HFFc6 (cell line): ENCODE data around the gene HOMER2. TPM values are rescaled to one million over a fixed set of nuclear protein-coding genes. Genes with fewer than 3 reads are reported as not detected.
A peak's percentile ranks its signal among the peaks of the same experiment; 100 is the strongest.

Source experiments
- DNase-seq: peaks from one replicate; pipeline ENCODE4 v3.0.0-alpha.2; 2018
- H3K27ac Mint-ChIP-seq: 2 replicates; pipeline ENCODE4 v1.8.0; 2020; ENCODE audit warnings: mild to moderate bottlenecking, mixed read lengths
- H3K27me3 Mint-ChIP-seq: 2 replicates; pipeline ENCODE4 v1.8.0; 2021; ENCODE audit warnings: mild to moderate bottlenecking, moderate library complexity, mixed read lengths; ENCODE audit not compliant: insufficient read depth
- H3K36me3 Mint-ChIP-seq: 2 replicates; pipeline ENCODE4 v1.8.0; 2021; ENCODE audit warnings: low read depth, mixed read lengths
- H3K4me1 Mint-ChIP-seq: 2 replicates; pipeline ENCODE4 v1.8.0; 2020; ENCODE audit warnings: low read depth, mixed read lengths
- H3K4me3 Mint-ChIP-seq: 2 replicates; pipeline ENCODE4 v1.8.0; 2020; ENCODE audit warnings: mild to moderate bottlenecking, moderate library complexity, mixed read lengths
- H3K9me3 Mint-ChIP-seq: 2 replicates; pipeline ENCODE4 v1.8.0; 2020; ENCODE audit warnings: mild to moderate bottlenecking, mixed read lengths
- total RNA-seq, 6 experiments: library from RNA; stranded (reverse); fragmentation: NEBNext Ultra II Directional; extraction: Animal tissue kit (Norgen Biotek cat#: 25700); gene quantifications; 2 replicates in 1 of 6; 3 replicates in 5 of 6; pipeline ENCODE4 v1.2.3, GENCODE V29; 2021
- TF ChIP-seq, protein P1 (sequence below): fragments of 200-600 bp; sonication (generic); IDR thresholded peaks from 2 replicates; pipeline ENCODE4 v1.5.0; 2021; ENCODE audit warnings: antibody characterized with exemption, mild to moderate bottlenecking

Gene HOMER2
- total RNA-seq, 6 experiments from 2014 or later = 0.19 to 1.4 (median 0.86) TPM

DNA sequence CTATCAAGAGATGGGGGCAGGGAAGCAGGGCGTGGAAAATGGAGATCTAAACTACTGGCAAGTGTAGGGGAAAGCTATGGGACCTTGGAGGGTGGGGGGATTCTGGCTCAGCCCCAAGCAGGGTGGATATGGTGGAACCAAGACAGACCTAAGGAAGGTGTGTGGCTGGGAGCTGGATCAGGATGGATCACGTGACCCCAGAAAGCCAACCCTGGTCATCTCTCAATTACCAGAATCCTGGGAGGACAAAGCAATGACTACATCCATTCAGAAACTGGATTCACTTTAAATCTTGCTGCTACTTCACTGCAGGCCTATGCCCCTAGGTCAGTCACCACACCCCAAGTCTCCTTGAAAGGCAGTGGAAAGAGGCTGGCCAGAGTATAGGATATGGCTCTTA, 74.7 kb downstream of the HOMER2 start:
- Mint-ChIP-seq H3K4me1 (peaks cover 18% of the 10 kb centered on the region), H3K36me3 (no peaks in the 10 kb centered on the region), H3K27me3 (peaks cover 6% of the 10 kb centered on the region), H3K4me3 (no peak overlapping the region), H3K9me3 (no peaks in the 10 kb centered on the region), H3K27ac (no peak overlapping the region)
- TF ChIP-seq, protein P1, sequence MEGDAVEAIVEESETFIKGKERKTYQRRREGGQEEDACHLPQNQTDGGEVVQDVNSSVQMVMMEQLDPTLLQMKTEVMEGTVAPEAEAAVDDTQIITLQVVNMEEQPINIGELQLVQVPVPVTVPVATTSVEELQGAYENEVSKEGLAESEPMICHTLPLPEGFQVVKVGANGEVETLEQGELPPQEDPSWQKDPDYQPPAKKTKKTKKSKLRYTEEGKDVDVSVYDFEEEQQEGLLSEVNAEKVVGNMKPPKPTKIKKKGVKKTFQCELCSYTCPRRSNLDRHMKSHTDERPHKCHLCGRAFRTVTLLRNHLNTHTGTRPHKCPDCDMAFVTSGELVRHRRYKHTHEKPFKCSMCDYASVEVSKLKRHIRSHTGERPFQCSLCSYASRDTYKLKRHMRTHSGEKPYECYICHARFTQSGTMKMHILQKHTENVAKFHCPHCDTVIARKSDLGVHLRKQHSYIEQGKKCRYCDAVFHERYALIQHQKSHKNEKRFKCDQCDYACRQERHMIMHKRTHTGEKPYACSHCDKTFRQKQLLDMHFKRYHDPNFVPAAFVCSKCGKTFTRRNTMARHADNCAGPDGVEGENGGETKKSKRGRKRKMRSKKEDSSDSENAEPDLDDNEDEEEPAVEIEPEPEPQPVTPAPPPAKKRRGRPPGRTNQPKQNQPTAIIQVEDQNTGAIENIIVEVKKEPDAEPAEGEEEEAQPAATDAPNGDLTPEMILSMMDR = no peak
- no peak for DNase-seq

DNA sequence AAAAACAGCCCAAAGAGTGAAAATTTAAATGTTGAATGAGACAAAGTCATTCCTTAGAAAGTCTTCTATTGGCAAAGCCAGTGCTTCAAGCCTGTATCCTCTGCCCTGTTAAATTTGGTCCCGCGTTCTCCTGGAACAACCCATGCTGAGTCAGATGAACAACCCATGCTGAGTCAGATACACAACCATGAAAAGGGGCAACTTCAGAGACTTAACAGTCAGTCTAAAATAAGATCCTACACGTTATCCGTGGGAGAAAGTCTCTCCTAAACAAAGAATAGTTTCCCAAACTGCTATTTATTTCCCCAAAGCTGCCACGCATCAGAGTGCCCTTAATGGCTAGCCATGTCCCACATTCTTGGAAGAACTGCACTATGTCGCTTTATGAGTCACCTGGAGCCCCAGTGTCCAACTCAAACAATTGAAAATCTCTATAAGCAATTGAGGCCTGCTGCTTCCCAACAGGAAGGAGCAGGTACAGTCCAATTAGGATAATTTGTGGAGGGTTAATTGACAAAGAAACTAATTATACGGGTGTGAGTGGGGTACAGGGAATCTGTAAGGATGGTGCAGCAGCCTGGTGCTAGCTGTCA, 77.0 kb downstream of the HOMER2 start:
- peaks cover 21% of the 10 kb centered on the region for H3K27me3 Mint-ChIP-seq
- no peaks in the 10 kb centered on the region for H3K36me3 Mint-ChIP-seq
- peak overlapping the region; percentile 67 for H3K27ac Mint-ChIP-seq
- TF ChIP-seq, protein P1 = no peak
- no peaks in the 10 kb centered on the region; the same call in 1 of the 2 replicates for H3K9me3 Mint-ChIP-seq
- peak; percentile 67 for DNase-seq
- peak overlapping the region; percentile 31; the same call in 1 of the 2 replicates for H3K4me3 Mint-ChIP-seq
- peaks cover 18% of the 10 kb centered on the region for H3K4me1 Mint-ChIP-seq

DNA sequence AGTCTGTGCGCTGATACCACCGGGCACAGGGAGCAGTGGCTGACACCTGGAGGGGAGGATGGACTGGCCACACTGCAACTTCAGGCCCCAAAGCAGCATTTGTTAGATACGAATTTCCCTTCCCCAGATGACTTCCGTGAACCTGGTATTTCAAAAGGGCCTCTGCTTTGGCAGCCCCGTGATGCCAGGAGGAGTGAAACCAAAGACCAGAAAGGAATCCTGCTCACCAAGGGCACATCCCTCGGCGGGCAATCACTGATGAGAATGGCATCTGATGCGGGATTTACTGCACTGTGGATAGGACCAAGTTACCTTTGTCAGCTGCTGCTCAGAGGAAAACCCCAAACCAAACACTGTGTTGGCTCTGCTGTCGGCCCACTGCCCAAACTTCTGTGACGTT, 77.6 kb downstream of the HOMER2 start:
- Mint-ChIP-seq H3K27ac (no peak overlapping the region), H3K36me3 (no peaks in the 10 kb centered on the region), H3K27me3 (peaks cover 21% of the 10 kb centered on the region), H3K4me1 (peaks cover 18% of the 10 kb centered on the region), H3K4me3 (no peak overlapping the region), H3K9me3 (no peaks in the 10 kb centered on the region; the same call in 1 of the 2 replicates)
- DNase-seq = no peak
- TF ChIP-seq, protein P1 = no peak

DNA sequence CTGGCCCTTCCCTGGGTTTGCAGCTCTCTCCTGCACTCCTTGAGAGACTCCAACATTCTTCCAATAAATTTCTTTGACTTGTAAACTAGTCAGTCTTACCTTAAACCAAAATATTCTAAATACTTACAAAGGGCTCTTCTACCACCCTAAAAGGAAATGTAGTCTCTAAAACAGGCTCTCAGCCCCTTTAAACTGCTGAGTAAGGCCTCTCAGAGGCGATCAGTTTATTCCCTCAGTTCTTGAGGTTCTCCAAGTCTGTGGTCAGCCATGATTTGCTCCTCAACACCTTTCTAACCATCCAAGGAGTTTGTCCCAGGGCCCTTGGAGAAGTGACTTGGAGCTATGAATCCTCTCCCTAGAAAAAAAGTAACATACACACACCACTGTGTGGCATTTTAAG, 78.3 kb downstream of the HOMER2 start:
- H3K4me3 Mint-ChIP-seq = no peak overlapping the region
- H3K36me3 Mint-ChIP-seq = no peaks in the 10 kb centered on the region
- peaks cover 18% of the 10 kb centered on the region for H3K4me1 Mint-ChIP-seq
- H3K9me3 Mint-ChIP-seq = no peaks in the 10 kb centered on the region; the same call in 1 of the 2 replicates
- TF ChIP-seq, protein P1 = no peak
- H3K27ac Mint-ChIP-seq = no peak overlapping the region
- H3K27me3 Mint-ChIP-seq = peaks cover 21% of the 10 kb centered on the region
- DNase-seq = no peak

GRCh38 chr15:82873000-82873680, 79.4 kb downstream of the HOMER2 start:
- H3K27me3 Mint-ChIP-seq = peaks cover 21% of the 10 kb centered on the region
- TF ChIP-seq, protein P1 = no peak
- H3K4me3 Mint-ChIP-seq = no peak overlapping the region
- no peak overlapping the region for H3K27ac Mint-ChIP-seq
- peaks cover 18% of the 10 kb centered on the region for H3K4me1 Mint-ChIP-seq
- DNase-seq = no peak
- H3K36me3 Mint-ChIP-seq = no peaks in the 10 kb centered on the region
- no peaks in the 10 kb centered on the region; the same call in 1 of the 2 replicates for H3K9me3 Mint-ChIP-seq
